ENCODE results near the gene BTRC.
"Not testable (repeated sequence)": the region's sequence is repeated elsewhere in the genome, so short reads cannot be mapped to it uniquely, and the experiment has no call there.

BTRC gene

GRCh38 chr10:101385866-101386658, 32.1 kb downstream of the BTRC start:
- no peak for DNase-seq

- DNase-seq, result no peak
Measured at GRCh38 chr10:101386659-101387259, 32.8 kb downstream of the BTRC start.

GRCh38 chr10:101388676-101389276, 34.8 kb downstream of the BTRC start:
- DNase-seq, result no peak

DNA sequence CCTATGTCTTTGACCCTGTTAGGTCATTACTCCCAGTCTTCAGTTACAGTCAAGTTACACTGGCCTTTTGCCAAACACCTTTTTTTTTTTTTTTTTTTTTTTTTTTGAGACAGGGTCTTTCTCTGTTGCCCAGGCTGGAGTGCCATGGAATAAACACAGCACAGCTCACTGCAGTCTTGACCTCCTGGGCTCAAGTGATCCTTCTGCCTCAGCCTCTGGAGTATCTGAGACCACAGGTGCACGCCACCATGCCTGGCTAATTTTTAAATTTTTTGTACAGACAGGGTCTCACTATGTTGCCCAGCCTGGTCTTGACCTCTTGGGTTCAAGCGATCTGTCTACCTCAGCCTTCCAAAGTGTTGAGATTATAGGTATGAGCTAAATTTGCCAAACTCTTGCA, 35.6 kb downstream of the BTRC start:
- not testable (repeated sequence) for DNase-seq

GRCh38 chr10:101389986-101390531, 36.1 kb downstream of the BTRC start:
- DNase-seq, result no peak

DNA sequence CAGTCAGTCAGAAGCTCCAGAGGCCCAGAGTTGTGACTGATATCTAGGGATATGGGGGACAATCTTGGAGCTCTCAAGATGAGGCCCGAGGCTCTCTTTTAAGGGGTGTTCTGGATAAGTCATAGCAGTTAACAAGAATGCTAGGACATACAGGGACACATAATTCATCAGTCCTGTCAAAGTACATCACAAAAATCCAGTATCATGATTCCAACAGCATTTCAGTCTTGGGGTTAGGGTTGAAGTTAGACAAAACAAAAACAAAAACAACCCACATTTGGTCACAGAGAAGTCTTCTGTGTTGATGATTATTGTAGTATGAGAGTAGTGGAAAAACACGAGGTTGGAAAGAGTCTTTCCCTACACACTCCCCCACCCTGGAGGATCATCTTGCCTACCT, 39.4 kb downstream of the BTRC start:
- DNase-seq, result no peak

GRCh38 chr10:101394524-101395133, 40.7 kb downstream of the BTRC start:
- peak in 1 of 51 donors; percentile 29 for DNase-seq

- DNase-seq, result peak in 3 of 51 donors; percentile 6 to 21 (median 6)
Measured at GRCh38 chr10:101397140-101397539, 43.2 kb downstream of the BTRC start.

DNA sequence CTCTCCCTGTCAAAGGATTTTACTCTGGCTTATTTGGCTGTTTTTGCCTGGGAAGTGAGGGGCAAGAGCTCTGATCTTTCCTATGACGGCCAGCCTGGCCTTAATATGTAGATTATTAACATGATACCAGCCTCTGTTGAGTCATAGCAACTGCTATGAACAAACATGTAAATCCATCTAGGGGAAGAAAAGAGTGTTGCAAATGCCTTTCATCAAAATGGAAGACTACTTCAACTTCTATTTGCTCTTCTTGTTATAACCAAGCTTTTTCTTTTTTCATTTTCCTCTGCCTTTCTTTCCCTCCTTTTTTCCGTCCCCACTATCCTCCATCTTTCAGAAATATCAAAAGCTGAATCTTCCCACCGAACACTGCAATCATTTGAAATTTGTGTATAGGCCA, 46.6 kb downstream of the BTRC start:
- no peak for DNase-seq

GRCh38 chr10:101402711-101403110, 48.7 kb downstream of the BTRC start:
- DNase-seq, result no peak

GRCh38 chr10:101403161-101403560, 49.2 kb downstream of the BTRC start:
- no peak for DNase-seq

- no peak for DNase-seq
Measured at GRCh38 chr10:101405001-101405400, 51.0 kb downstream of the BTRC start.

DNA sequence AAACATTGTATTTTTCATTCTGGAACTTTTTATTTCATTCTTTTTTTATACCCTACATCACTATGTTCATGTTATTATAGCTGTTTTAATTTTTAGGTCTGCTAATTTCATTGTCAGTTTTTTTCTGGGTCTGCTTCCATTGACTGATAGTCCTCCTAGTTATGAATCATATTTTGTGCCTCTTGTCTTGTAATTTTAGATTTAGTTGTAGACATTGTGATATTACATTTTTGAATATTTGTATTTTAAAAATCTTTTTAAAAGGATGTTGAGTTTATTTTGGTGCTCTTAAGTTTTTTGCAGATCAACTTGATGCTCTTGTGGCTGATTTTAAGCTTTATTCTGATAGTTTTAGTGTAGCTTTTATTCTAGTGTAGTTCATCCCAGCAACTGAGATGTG, 57.6 kb downstream of the BTRC start:
- DNase-seq, result no peak

DNA sequence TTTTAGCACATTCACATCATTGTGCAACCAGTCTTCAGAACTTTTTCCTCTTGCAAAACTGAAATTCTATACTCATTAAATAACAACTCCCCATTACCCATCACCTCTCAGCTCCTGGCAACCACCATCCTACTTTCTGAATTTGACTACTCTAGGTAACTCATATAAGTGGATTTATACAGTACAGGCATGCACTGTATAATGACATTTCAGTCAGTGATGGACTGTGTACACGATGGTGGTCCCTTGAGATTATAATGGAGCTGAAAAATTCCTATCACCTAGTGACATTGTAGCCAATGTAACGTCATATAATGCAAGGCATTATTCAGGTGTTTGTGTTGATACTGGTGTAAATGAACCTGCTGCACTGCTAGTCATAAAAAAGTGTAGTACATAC, 60.1 kb downstream of the BTRC start:
- no peak for DNase-seq

DNA sequence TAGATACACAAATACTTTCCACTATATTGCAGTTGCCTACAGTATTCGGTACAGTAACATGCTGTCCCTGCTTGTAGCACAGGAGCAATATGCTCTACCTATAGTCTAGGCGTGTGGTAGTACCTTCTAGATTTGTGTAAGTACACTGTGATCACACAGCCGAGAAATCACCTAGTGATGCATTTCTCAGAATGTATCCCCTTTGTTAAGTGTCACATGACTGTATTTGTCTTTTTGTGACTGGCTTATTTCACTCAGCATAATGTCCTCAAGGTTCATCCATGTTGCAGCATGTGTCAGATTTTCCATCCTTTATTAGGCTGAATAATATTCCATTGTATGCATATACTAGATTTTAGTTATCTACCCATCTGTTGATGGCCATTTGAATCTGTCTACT, 61.9 kb downstream of the BTRC start:
- DNase-seq, result no peak

- DNase-seq, result not testable (repeated sequence)
Measured at GRCh38 chr10:101421967-101422366, 68.0 kb downstream of the BTRC start.

DNA sequence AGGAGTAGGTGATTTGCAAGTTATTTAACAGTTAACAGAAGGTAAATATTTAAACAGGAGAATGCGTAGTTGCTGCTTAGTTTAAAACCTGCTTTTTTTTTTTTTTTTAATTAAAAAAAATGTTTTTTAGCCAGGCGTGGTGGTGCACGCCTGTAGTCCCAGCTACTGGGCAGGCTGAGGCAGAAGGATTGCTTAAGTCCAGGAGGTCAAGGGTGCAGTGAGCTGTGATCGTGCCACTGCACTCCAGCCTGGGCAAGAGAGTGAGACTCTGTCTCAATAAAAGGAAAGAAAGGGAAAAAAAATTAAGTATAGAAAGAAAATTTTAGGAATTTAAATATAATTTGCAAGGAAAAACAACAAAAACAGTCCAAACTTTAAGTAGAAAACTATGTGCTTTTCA, 71.6 kb downstream of the BTRC start:
- DNase-seq, result no peak

- DNase-seq, result no peak
Measured at GRCh38 chr10:101428036-101428435, 74.1 kb downstream of the BTRC start.

- no peak for DNase-seq
Measured at GRCh38 chr10:101429423-101429822, 75.5 kb downstream of the BTRC start.

DNA sequence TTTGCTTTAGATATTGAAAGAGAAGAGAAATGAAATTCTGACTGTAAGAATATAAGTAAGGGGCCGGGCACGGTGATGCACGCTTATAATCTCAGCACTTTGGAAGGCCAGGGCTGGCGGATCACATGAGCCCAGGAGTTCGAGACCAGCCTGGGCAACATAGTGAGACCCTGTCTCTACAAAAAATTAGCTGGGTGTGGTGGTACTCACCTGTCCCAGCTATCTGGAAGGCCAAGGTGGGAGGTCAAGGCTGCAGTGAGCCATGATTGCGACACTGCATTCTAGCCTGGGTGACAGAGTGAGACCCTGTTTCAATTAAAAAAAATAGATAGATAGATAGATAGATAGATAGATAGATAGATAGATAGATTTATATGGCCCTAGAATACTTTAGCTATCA, 82.3 kb downstream of the BTRC start:
- no peak for DNase-seq

GRCh38 chr10:101438881-101439391, 85.0 kb downstream of the BTRC start:
- no peak for DNase-seq
